Neuronal stem cell (in vitro differentiated cells): ENCODE data around the gene ZNF496.

Source experiments
- DNase-seq: peaks from one replicate; pipeline ENCODE4 v3.0.0-alpha.2; 2013; ENCODE audit warnings: low spot score
- H2AFZ ChIP-seq: one replicate; pipeline ENCODE4 v1.6.1; 2013; ENCODE audit warnings: mild to moderate bottlenecking, low read length, inconsistent platforms
- H2AK5ac ChIP-seq: 2 replicates; pipeline ENCODE4 v1.6.1; 2013; ENCODE audit warnings: low read depth, mild to moderate bottlenecking, inconsistent platforms, low read length, moderate library complexity, mixed read lengths
- H2BK120ac ChIP-seq: 2 replicates; pipeline ENCODE4 v1.6.1; 2013; ENCODE audit warnings: low read depth, mild to moderate bottlenecking, inconsistent platforms, low read length, moderate library complexity, mixed read lengths
- H2BK12ac ChIP-seq: one replicate; pipeline ENCODE4 v1.6.1; 2013; ENCODE audit warnings: low read length, inconsistent platforms
- H2BK15ac ChIP-seq: 2 replicates; pipeline ENCODE4 v1.6.1; 2013; ENCODE audit warnings: mild to moderate bottlenecking, low read length, inconsistent platforms, mixed read lengths
- H2BK5ac ChIP-seq: one replicate; pipeline ENCODE4 v1.6.1; 2013; ENCODE audit warnings: inconsistent platforms, mild to moderate bottlenecking, low read length, moderate library complexity
- H3K14ac ChIP-seq: one replicate; pipeline ENCODE4 v1.6.1; 2013; ENCODE audit warnings: low read length, inconsistent platforms
- H3K18ac ChIP-seq: 2 replicates; pipeline ENCODE4 v1.6.1; 2013; ENCODE audit warnings: low read length, inconsistent platforms
- H3K23ac ChIP-seq: 2 replicates; pipeline ENCODE4 v1.6.1; 2013; ENCODE audit warnings: low read depth, mild to moderate bottlenecking, mixed read lengths, low read length, inconsistent platforms; ENCODE audit not compliant: poor library complexity
- H3K27ac ChIP-seq: replicated peaks from 3 replicates; pipeline ENCODE4 v1.5.1; 2013; ENCODE audit warnings: low read length, inconsistent platforms
- H3K27me3 ChIP-seq, 3 experiments: 2 replicates each; pipeline ENCODE4 v1.6.1; 2013; ENCODE audit warnings: low read length in 3 of 3, mild to moderate bottlenecking in 2 of 3, inconsistent platforms in 1 of 3, low read depth in 1 of 3, mixed read lengths in 1 of 3, moderate library complexity in 1 of 3; ENCODE audit not compliant: control insufficient read depth in 3 of 3, insufficient read depth in 3 of 3
- H3K36me3 ChIP-seq, 2 donors: replicated peaks in 1 of 2; 2 replicates each; pipeline ENCODE4 v1.6.1; 2013; ENCODE audit warnings: low read length in 2 of 2; ENCODE audit not compliant: control insufficient read depth in 2 of 2, insufficient read depth in 2 of 2
- H3K4ac ChIP-seq: 2 replicates; pipeline ENCODE4 v1.6.1; 2013; ENCODE audit warnings: inconsistent platforms, mild to moderate bottlenecking, low read length, moderate library complexity
- H3K4me1 ChIP-seq, 2 donors: 1 replicate in 1 of 2; 2 replicates in 1 of 2; pipeline ENCODE4 v1.6.1; 2013; ENCODE audit warnings: low read length in 2 of 2, low read depth in 1 of 2; ENCODE audit not compliant: control insufficient read depth in 2 of 2, insufficient read depth in 1 of 2
- H3K4me2 ChIP-seq: one replicate; pipeline ENCODE4 v1.6.1; 2013; ENCODE audit warnings: mild to moderate bottlenecking, low read length, inconsistent platforms; ENCODE audit not compliant: insufficient read depth, poor library complexity, severe bottlenecking
- H3K4me3 ChIP-seq, 2 donors: 2 replicates each; pipeline ENCODE4 v1.5.1; 2013; ENCODE audit warnings: low read length in 2 of 2, mild to moderate bottlenecking in 2 of 2, inconsistent platforms in 1 of 2, moderate library complexity in 1 of 2
- H3K79me1 ChIP-seq: one replicate; pipeline ENCODE4 v1.6.1; 2013; ENCODE audit warnings: low read depth, mild to moderate bottlenecking, inconsistent platforms, low read length, moderate library complexity
- H3K9ac ChIP-seq: one replicate; pipeline ENCODE4 v1.6.1; 2013; ENCODE audit warnings: mild to moderate bottlenecking, low read depth, low read length, inconsistent platforms; ENCODE audit not compliant: poor library complexity
- H3K9me3 ChIP-seq, 2 donors: replicated peaks in 1 of 2; 2 replicates each; pipeline versions ENCODE3 to v1.6.1; 2013; ENCODE audit warnings: low read length in 2 of 2, mild to moderate bottlenecking in 2 of 2, inconsistent platforms in 1 of 2, low read depth in 1 of 2, mixed read lengths in 1 of 2, moderate library complexity in 1 of 2; ENCODE audit not compliant: control insufficient read depth in 2 of 2, insufficient read depth in 1 of 2
- H4K8ac ChIP-seq: one replicate; pipeline ENCODE4 v1.6.1; 2013; ENCODE audit warnings: low read depth, mild to moderate bottlenecking, inconsistent platforms, low read length, moderate library complexity
- H4K91ac ChIP-seq: one replicate; pipeline ENCODE4 v1.6.1; 2013; ENCODE audit warnings: low read length, low read depth, mild to moderate bottlenecking, inconsistent platforms; ENCODE audit not compliant: poor library complexity
- WGBS, 2 donors: extraction: QIAGEN DNeasy Blood & Tissue Kit; methylation state at CpG; one replicate each; pipeline ENCODE4 v1.1.7; 2013; ENCODE audit warnings: missing lambda C conversion rate in 2 of 2, mixed read lengths in 1 of 2; ENCODE audit not compliant: insufficient read length in 2 of 2, insufficient replicate concordance in 1 of 2; ENCODE audit errors: extremely low coverage in 2 of 2; 5-methylcytosine and 5-hydroxymethylcytosine counted together

The ZNF496 gene

DNA sequence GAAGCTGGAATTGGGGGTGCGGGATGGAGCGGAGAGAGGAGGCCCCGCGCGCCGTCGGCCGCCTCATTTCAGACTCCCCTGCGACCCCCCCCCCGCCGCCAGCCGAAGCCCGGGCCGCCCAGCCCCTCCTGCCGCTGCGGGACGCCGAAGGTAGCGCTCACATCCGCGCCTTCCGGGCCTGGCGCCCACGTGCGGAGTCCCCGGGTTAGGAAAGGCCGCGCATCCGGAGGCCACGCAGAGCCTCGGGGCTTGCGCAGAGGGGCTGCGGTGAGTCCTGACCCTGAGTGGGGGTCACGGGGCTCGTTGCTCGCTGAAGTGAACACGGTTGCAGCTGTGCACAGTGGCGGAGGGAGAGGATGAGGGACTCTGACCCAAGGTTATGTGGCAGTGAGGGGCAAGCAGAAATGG lies 552 bp upstream of the ZNF496 start:
- Histone ChIP-seq H3K36me3 (peaks cover 31 to 71% of the 10 kb centered on the region in 2 donors), H2AK5ac (peak overlapping the region; percentile 72), H3K14ac (peak overlapping the region; percentile 84), H3K18ac (peak overlapping the region; percentile 98), H2BK15ac (no peak overlapping the region), H3K4me2 (peak overlapping the region; percentile 80), H3K27me3 (no peaks in the 10 kb centered on the region), H2BK5ac (no peak overlapping the region), H2BK120ac (no peak overlapping the region), H3K9ac (peak overlapping the region; percentile 97), H3K79me1 (peaks cover 14% of the 10 kb centered on the region), H3K9me3 (peaks cover 0 to 5% of the 10 kb centered on the region in 2 donors), H3K4ac (no peak overlapping the region), H3K4me3 (peak overlapping the region; percentile 90 to 97), H3K27ac (peak overlapping the region; percentile 61), H3K23ac (peak overlapping the region; percentile 60), H4K91ac (no peak overlapping the region), H3K4me1 (peaks cover 20 to 34% of the 10 kb centered on the region in 2 donors), H2BK12ac (no peak overlapping the region), H4K8ac (no peak overlapping the region), H2AFZ (peak overlapping the region; percentile 92)
- DNase-seq, result peak; percentile 47
- no CpG with 5 or more reads among the region's 38 CpGs for WGBS, 2 donors

DNA sequence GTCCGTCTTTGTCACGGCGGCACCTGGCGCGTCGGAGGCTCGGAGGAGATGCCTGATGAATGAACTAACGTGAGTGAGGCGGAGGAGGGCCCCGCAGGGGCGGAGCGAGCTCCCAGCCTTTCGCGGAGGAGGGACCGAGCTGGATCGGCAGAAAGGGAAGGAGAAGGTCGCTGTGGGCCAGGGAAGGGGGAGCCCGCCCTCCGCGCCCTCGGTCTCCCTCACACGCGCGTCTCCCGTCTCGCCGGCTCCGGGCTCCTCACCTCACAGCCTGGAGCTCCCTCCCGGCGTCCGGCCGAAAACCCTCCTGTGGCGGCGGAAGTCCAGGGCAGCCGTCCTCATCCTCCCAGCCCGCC lies 519 bp downstream of the ZNF496 start:
- Histone ChIP-seq H2BK12ac (no peak overlapping the region), H3K27ac (peak overlapping the region; percentile 71), H2AK5ac (peak overlapping the region; percentile 49), H4K8ac (no peak overlapping the region), H3K9me3 (peaks cover 0 to 5% of the 10 kb centered on the region in 2 donors), H3K27me3 (no peaks in the 10 kb centered on the region), H3K79me1 (peaks cover 14% of the 10 kb centered on the region), H3K9ac (peak overlapping the region; percentile 98), H3K36me3 (peaks cover 29 to 75% of the 10 kb centered on the region in 2 donors), H3K18ac (peak overlapping the region; percentile 95), H2BK5ac (peak overlapping the region; percentile 35), H3K4ac (no peak overlapping the region), H2AFZ (peak overlapping the region; percentile 92), H2BK15ac (no peak overlapping the region), H3K14ac (peak overlapping the region; percentile 64), H3K23ac (peak overlapping the region; percentile 77), H3K4me3 (peak overlapping the region; percentile 90 to 96), H2BK120ac (no peak overlapping the region), H3K4me1 (peaks cover 20 to 30% of the 10 kb centered on the region in 2 donors), H4K91ac (no peak overlapping the region), H3K4me2 (peak overlapping the region; percentile 76)
- no CpG with 5 or more reads among the region's 36 CpGs for WGBS, 2 donors
- DNase-seq, result peak; percentile 59

DNA sequence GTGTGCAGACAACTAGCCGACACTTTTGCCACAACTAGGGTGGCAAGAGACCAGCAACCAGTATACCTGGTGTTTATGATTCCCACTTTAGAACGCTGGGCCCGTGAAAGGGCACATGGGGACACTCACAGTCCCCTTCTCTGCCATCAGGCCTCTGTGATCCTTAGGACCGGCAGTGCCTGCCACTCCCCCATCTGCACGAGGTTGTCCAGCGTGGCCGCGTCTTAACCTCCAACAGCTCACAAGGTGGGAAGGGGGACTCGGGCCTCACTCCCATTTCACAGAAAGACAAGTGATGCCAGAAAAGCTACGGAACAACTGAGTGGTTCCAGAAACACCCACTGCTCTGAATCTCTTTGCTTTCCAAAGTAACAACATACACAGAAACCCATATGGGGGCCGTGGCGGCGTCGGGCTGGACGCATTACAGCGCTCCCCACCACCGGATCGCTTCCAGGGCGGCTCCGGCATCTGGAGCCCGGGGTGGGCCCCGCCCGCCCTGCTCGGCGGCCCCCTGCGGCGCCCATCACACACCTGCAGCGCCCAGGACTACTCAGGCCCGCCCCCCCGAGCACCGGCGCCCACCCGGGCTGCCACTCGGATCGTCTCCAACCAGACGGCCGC lies 1.0 kb downstream of the ZNF496 start:
- DNase-seq, result no peak
- Histone ChIP-seq H3K18ac (peak overlapping the region; percentile 95), H3K36me3 (peaks cover 30 to 78% of the 10 kb centered on the region in 2 donors), H2BK12ac (no peak overlapping the region), H2AK5ac (no peak overlapping the region), H4K8ac (no peak overlapping the region), H3K4me1 (peaks cover 20 to 29% of the 10 kb centered on the region in 2 donors), H3K4me2 (peak overlapping the region; percentile 76), H3K79me1 (peaks cover 14% of the 10 kb centered on the region), H3K23ac (peak overlapping the region; percentile 77), H3K4me3 (peak overlapping the region; percentile 90 to 96), H3K9ac (peak overlapping the region; percentile 98), H3K14ac (no peak overlapping the region), H3K4ac (no peak overlapping the region), H2AFZ (peak overlapping the region; percentile 92), H2BK120ac (no peak overlapping the region), H3K9me3 (peaks cover 0 to 5% of the 10 kb centered on the region in 2 donors), H3K27ac (peak overlapping the region; percentile 71), H4K91ac (no peak overlapping the region), H2BK5ac (peak overlapping the region; percentile 35), H3K27me3 (no peaks in the 10 kb centered on the region), H2BK15ac (no peak overlapping the region)
- no CpG with 5 or more reads among the region's 37 CpGs for WGBS, 2 donors

DNA sequence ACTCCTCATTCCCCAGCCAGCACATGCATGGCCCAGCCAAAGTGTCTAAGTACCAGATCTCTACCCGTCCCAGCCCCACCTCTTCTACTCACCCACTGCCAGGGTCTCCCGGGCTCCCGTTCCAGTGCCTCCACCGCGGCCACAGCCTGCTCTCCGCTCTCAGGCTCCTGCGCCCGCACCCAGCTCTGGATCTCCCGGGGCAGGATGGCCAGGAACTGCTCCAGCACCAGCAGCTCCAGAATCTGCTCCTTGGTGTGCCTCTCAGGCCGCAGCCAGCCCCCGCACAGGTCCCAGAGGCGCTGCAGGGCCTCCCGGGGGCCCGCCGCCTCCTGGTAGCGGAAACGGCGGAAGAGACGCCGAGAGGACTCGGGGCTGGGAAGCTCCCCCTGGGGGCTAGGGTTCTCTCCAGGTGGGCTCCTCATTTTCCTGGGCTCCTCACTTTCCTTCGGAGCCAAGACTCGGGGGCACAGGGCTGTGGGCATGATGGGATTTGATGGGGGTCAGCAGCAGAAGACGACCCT lies 2.5 kb downstream of the ZNF496 start:
- H2BK120ac ChIP-seq, result no peak overlapping the region
- no peak overlapping the region for H2AK5ac ChIP-seq
- no peak overlapping the region for H4K91ac ChIP-seq
- no peak overlapping the region for H3K4me2 ChIP-seq
- H4K8ac ChIP-seq, result no peak overlapping the region
- H2BK5ac ChIP-seq, result no peak overlapping the region
- DNase-seq, result no peak
- H3K14ac ChIP-seq, result no peak overlapping the region
- peaks cover 24 to 33% of the 10 kb centered on the region in 2 donors for H3K4me1 ChIP-seq
- no peaks in the 10 kb centered on the region for H3K27me3 ChIP-seq
- H2AFZ ChIP-seq, result no peak overlapping the region
- no CpG with 5 or more reads among the region's 24 CpGs for WGBS, 2 donors
- H2BK12ac ChIP-seq, result no peak overlapping the region
- no peak overlapping the region for H3K27ac ChIP-seq
- no peak overlapping the region for H3K18ac ChIP-seq
- peaks cover 0 to 5% of the 10 kb centered on the region in 2 donors for H3K9me3 ChIP-seq
- H3K9ac ChIP-seq, result no peak overlapping the region
- H3K79me1 ChIP-seq, result peaks cover 12% of the 10 kb centered on the region
- no peak overlapping the region for H2BK15ac ChIP-seq
- no peak overlapping the region for H3K4ac ChIP-seq
- peaks cover 33 to 76% of the 10 kb centered on the region in 2 donors for H3K36me3 ChIP-seq
- H3K4me3 ChIP-seq, result no peak overlapping the region
- H3K23ac ChIP-seq, result no peak overlapping the region
